Astrocyte (in vitro differentiated cells and primary cell): Measurements from ENCODE around the gene THAP11. TPM values are rescaled to one million over a fixed set of nuclear protein-coding genes. Genes with fewer than 3 reads are reported as not detected.

Source experiments
- DNase-seq: peaks from one replicate; pipeline ENCODE4 v3.0.0-alpha.2; 2010; ENCODE audit warnings: low read depth
- FAIRE-seq: peaks from 2 replicates; lab custom pipeline; 2011; peaks lifted over from hg19 to GRCh38; lab: Jason Lieb, UNC
- H2AFZ ChIP-seq: 2 replicates; pipeline ENCODE4 v1.6.0; 2012; ENCODE audit warnings: low read depth, low read length, inconsistent platforms
- H3K27ac ChIP-seq: 2 replicates; pipeline ENCODE4 v1.5.1; 2011; ENCODE audit warnings: low read depth, low read length, inconsistent platforms
- H3K27me3 ChIP-seq: 2 replicates; pipeline ENCODE4 v1.6.0; 2011; ENCODE audit warnings: low read length, inconsistent platforms; ENCODE audit not compliant: insufficient read depth
- H3K36me3 ChIP-seq: 2 replicates; pipeline ENCODE4 v1.5.1; 2011; ENCODE audit warnings: low read length, inconsistent platforms; ENCODE audit not compliant: insufficient read depth
- H3K4me1 ChIP-seq: 2 replicates; pipeline ENCODE4 v1.5.1; 2011; ENCODE audit warnings: low read length, inconsistent platforms; ENCODE audit not compliant: insufficient read depth
- H3K4me2 ChIP-seq: 2 replicates; pipeline ENCODE4 v1.6.0; 2012; ENCODE audit warnings: low read length, inconsistent platforms
- H3K4me3 ChIP-seq: 2 replicates; pipeline ENCODE4 v1.5.1; 2011; ENCODE audit warnings: low read depth, mild to moderate bottlenecking, low read length, inconsistent platforms; ENCODE audit not compliant: insufficient read depth
- H3K79me2 ChIP-seq: 2 replicates; pipeline ENCODE4 v1.6.0; 2012; ENCODE audit warnings: mild to moderate bottlenecking, low read length, inconsistent platforms; ENCODE audit not compliant: insufficient read depth
- H3K9ac ChIP-seq: 2 replicates; pipeline ENCODE4 v1.6.0; 2012; ENCODE audit warnings: mild to moderate bottlenecking, low read length, inconsistent platforms
- H3K9me3 ChIP-seq: 2 replicates; pipeline ENCODE4 v1.5.1; 2012; ENCODE audit warnings: low read depth, mild to moderate bottlenecking, low read length, inconsistent platforms; ENCODE audit not compliant: insufficient read depth
- H4K20me1 ChIP-seq: 2 replicates; pipeline ENCODE4 v1.6.0; 2012; ENCODE audit warnings: low read length, inconsistent platforms; ENCODE audit not compliant: insufficient read depth
- H3K27ac Mint-ChIP-seq: one replicate; pipeline ENCODE4 v1.8.0; 2021; ENCODE audit warnings: mild to moderate bottlenecking, mixed read lengths; ENCODE audit not compliant: unreplicated experiment
- H3K27me3 Mint-ChIP-seq: one replicate; pipeline ENCODE4 v1.8.0; 2021; ENCODE audit warnings: low read depth, mixed read lengths; ENCODE audit not compliant: unreplicated experiment
- H3K36me3 Mint-ChIP-seq: one replicate; pipeline ENCODE4 v1.8.0; 2021; ENCODE audit warnings: low read depth, mixed read lengths; ENCODE audit not compliant: unreplicated experiment
- H3K4me1 Mint-ChIP-seq: one replicate; pipeline ENCODE4 v1.8.0; 2021; ENCODE audit warnings: low read depth, mixed read lengths; ENCODE audit not compliant: unreplicated experiment
- H3K4me3 Mint-ChIP-seq: one replicate; pipeline ENCODE4 v1.8.0; 2021; ENCODE audit warnings: mild to moderate bottlenecking, moderate library complexity, mixed read lengths; ENCODE audit not compliant: unreplicated experiment
- H3K9me3 Mint-ChIP-seq: one replicate; pipeline ENCODE4 v1.8.0; 2021; ENCODE audit warnings: mild to moderate bottlenecking, mixed read lengths; ENCODE audit not compliant: unreplicated experiment
- CTCF ChIP-seq: IDR thresholded peaks from 2 replicates; pipeline ENCODE4 v1.5.1; 2011; ENCODE audit warnings: low read depth, mild to moderate bottlenecking, inconsistent platforms, low read length, moderate library complexity; ENCODE audit not compliant: insufficient read depth
- EZH2 ChIP-seq: IDR thresholded peaks from 2 replicates; pipeline ENCODE4 v1.6.1; 2012; ENCODE audit warnings: mild to moderate bottlenecking, low read length, inconsistent platforms; ENCODE audit not compliant: insufficient read depth
- total RNA-seq: library from RNA; stranded (reverse); gene quantifications from 2 replicates; pipeline ENCODE4 v1.2.1, GENCODE V29; 2021

The THAP11 gene
- total RNA-seq, 1 donor from 2014 or later = 16.5 TPM

GRCh38 chr16:67881621-67882161, 39.6 kb downstream of the THAP11 start:
- no peak overlapping the region for H3K4me2 ChIP-seq
- H3K4me1 Mint-ChIP-seq = peaks cover 7% of the 10 kb centered on the region
- no peak for TF ChIP-seq EZH2
- no peak for TF ChIP-seq CTCF
- no peak overlapping the region for H3K27ac Mint-ChIP-seq
- no peak overlapping the region for H3K9ac ChIP-seq
- H3K36me3 ChIP-seq = peaks cover 36% of the 10 kb centered on the region
- H3K9me3 ChIP-seq = no peaks in the 10 kb centered on the region
- FAIRE-seq (no peak), DNase-seq (no peak)
- H3K9me3 Mint-ChIP-seq = no peaks in the 10 kb centered on the region
- no peaks in the 10 kb centered on the region for H3K27me3 Mint-ChIP-seq
- no peak overlapping the region for H3K27ac ChIP-seq
- no peak overlapping the region for H2AFZ ChIP-seq
- no peak overlapping the region for H3K4me3 Mint-ChIP-seq
- H3K27me3 ChIP-seq = no peaks in the 10 kb centered on the region
- peaks cover 64% of the 10 kb centered on the region for H4K20me1 ChIP-seq
- peaks cover 12% of the 10 kb centered on the region for H3K79me2 ChIP-seq
- peaks cover 25% of the 10 kb centered on the region for H3K36me3 Mint-ChIP-seq
- no peak overlapping the region for H3K4me3 ChIP-seq
- peaks cover 6% of the 10 kb centered on the region for H3K4me1 ChIP-seq

DNA sequence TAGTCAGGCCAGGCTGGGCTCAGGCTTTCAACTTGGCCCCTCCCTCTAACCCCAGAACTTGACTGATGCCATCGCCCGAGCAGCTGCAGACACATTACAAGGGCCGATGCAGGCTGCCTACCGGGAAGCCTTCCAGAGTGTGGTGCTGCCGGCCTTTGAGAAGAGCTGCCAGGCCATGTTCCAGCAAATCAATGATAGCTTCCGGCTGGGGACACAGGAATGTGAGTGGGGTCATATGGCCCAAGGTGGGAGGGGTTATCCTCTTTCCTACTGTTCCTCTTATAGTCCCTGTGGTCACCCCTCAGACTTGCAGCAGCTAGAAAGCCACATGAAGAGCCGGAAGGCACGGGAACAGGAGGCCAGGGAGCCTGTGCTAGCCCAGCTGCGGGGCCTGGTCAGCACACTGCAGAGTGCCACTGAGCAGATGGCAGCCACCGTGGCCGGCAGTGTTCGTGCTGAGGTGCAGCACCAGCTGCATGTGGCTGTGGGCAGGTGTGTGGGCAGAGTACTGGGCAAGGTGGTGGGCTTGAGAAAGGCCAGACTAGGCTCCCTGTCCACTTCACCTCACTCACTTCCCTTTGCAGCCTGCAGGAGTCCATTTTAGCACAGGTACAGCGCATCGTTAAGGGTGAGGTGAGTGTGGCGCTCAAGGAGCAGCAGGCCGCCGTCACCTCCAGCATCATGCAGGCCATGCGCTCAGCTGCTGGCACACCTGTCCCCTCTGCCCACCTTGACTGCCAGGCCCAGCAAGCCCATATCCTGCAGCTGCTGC, 40.4 kb downstream of the THAP11 start:
- Histone ChIP-seq H3K36me3 (peaks cover 32% of the 10 kb centered on the region), H3K4me3 (no peak overlapping the region), H3K9me3 (no peaks in the 10 kb centered on the region), H3K4me2 (no peak overlapping the region), H3K27me3 (no peaks in the 10 kb centered on the region), H4K20me1 (peaks cover 56% of the 10 kb centered on the region), H3K9ac (no peak overlapping the region), H3K4me1 (peaks cover 6% of the 10 kb centered on the region), H3K27ac (no peak overlapping the region), H3K79me2 (peaks cover 4% of the 10 kb centered on the region), H2AFZ (no peak overlapping the region)
- TF ChIP-seq CTCF = no peak
- TF ChIP-seq EZH2 = no peak
- Mint-ChIP-seq H3K9me3 (no peaks in the 10 kb centered on the region), H3K36me3 (peaks cover 22% of the 10 kb centered on the region), H3K4me3 (no peak overlapping the region), H3K4me1 (peaks cover 7% of the 10 kb centered on the region), H3K27ac (no peak overlapping the region), H3K27me3 (no peaks in the 10 kb centered on the region)
- no peak for FAIRE-seq
- DNase-seq = no peak
